ENCODE data around the gene LCE1C.

- TF ChIP-seq CTCF (IDR thresholded peaks at IDR 0.05): no peak
- TF ChIP-seq POLR2A (IDR thresholded peaks at IDR 0.05): no peak
Measured at GRCh38 chr1:152811671-152812070, 5.2 kb upstream of the LCE1C start, which contains the start of gene LCE1B.

All from vagina (tissue), 2 donors.